Amniotic stem cell (primary cell): ENCODE results near the gene SEC14L2.
"Not testable (repeated sequence)": the region's sequence is repeated elsewhere in the genome, so short reads cannot be mapped to it uniquely, and the experiment has no call there.

Source experiments
- DNase-seq: peaks from one replicate; lab custom pipeline; 2025; lab: John Stamatoyannopoulos, UW

SEC14L2 gene

GRCh38 chr22:30375312-30375849, 21.4 kb upstream of the SEC14L2 start:
- no peak for DNase-seq

GRCh38 chr22:30380011-30380410, 16.8 kb upstream of the SEC14L2 start:
- DNase-seq, result no peak

GRCh38 chr22:30381264-30381663, 15.6 kb upstream of the SEC14L2 start:
- DNase-seq, result no peak

DNA sequence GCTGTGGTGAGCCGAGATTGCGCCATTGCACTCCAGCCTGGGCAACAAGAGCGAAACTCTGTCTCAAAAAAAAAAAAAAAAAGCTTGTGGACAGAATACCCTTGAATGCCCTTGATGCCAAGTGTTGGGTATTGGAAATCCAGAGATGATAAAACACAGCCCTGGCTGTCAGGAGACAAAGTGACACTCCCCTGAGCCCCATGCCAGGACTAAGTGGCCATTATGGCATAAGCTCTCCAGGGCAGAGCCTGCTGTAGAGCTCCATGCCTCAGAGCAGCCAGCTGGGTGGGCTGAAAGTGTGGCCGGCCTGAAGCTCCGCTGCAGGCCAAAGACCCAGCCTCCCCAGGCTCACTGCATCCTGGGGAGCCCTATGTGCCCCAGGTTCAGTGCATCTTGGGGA, 14.5 kb upstream of the SEC14L2 start:
- no peak for DNase-seq

- DNase-seq, result no peak
Measured at GRCh38 chr22:30383061-30383460, 13.8 kb upstream of the SEC14L2 start.

- no peak for DNase-seq
Measured at GRCh38 chr22:30385942-30386341, 10.9 kb upstream of the SEC14L2 start.

DNA sequence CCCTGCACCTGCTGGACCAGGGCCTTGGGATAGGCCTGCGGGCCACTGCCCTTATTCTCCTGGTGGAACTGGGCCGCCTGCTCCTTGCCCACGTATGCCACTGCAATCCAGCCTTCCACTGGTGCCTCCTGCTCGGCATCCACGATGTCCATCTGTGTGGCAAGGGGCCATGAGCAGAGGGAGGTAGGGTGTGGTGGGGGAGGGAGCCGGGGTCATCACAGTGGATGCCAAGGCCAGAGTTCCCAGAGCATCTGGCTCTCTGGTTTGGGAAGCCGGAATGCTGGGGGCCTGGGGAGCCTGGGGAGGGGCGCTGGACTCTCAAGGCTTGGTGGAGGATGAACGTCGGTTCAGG, 10.2 kb upstream of the SEC14L2 start:
- no peak for DNase-seq

- peak; percentile 61 for DNase-seq
Measured at GRCh38 chr22:30386960-30387827, 9.6 kb upstream of the SEC14L2 start, which contains the start of gene RNF215. Gene RNF215 (minus strand): TSS chr22:30387411. CDS start chr22:30387313, 98 bp downstream.

DNA sequence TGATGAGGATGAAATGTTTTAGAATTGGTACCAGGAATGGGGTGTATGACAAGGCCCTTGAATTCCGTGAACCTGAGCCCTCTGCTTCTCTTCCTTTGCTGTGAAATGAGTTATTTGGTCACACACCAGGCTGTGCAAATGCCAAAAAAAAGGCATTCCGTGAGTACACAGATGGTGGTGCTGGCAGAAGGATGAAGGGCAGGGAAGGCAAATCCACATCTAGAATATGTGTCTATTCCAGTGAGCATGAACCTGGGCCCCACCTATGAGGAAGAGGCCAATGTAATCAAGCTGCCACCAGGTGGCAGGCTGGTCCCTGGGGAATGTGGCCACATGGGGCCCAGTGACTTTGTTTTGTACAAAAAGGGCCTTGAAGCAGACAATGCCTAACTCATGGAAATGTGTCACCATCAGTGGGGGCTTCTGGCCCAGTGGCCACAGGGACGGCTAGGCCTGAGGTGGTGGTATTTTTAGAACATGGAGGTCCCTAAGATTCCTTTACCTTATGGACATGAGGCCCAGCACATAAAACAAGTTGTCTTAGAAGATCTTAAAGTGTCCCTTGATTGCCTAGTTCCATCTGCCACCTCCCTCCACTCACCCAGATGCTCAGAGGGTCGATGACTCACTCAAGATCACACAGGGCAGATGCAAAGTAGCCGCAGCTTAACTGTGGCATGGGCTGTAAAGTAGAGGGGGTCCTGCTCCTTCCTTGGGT, 5.7 kb upstream of the SEC14L2 start:
- peak; percentile 17 for DNase-seq

GRCh38 chr22:30392661-30393321, 4.0 kb upstream of the SEC14L2 start:
- no peak for DNase-seq

DNA sequence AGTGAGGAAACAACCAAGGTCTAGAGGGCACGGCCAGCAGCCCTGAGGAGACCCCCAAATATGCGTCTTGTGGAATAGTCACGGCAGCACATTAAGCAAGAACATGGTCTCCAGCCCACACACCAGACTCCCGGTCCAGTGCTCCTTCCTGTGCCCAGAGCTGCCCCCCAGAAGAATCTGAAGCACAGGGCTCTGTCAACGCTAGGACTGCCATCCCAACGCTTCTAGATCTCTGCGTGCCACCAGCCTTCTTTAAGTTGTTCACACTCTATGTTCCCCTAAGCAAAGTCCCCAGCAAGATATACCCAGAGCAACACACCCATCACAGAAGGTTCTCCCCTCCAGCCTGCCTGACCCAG, 3.5 kb upstream of the SEC14L2 start:
- no peak for DNase-seq

GRCh38 chr22:30393885-30394284, 2.9 kb upstream of the SEC14L2 start:
- no peak for DNase-seq

- no peak for DNase-seq
Measured at GRCh38 chr22:30397656-30398635, 1.1 kb downstream of the SEC14L2 start.

- DNase-seq, result no peak
Measured at GRCh38 chr22:30398685-30399680, 2.2 kb downstream of the SEC14L2 start.

- DNase-seq, result no peak
Measured at GRCh38 chr22:30399718-30400117, 2.9 kb downstream of the SEC14L2 start.

DNA sequence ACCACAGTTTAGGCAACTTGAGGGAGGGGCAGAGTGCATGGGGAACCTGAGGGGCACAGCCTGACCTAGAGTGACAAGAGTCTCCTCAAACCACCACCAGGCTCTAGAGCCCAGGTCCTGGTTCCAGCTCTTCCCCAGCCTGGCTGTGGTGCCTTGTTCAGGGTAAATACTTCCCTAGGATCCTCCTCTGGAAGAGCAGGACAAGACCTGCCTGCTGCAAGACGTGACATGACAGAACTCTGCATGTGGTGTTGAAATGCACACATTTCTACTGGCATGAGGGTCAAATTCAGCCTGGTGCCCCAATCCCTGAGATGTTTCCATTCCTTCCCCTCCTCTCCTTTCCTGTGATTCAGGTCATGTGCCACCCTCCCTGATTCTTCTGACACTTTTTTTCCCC, 3.3 kb downstream of the SEC14L2 start:
- no peak for DNase-seq

DNA sequence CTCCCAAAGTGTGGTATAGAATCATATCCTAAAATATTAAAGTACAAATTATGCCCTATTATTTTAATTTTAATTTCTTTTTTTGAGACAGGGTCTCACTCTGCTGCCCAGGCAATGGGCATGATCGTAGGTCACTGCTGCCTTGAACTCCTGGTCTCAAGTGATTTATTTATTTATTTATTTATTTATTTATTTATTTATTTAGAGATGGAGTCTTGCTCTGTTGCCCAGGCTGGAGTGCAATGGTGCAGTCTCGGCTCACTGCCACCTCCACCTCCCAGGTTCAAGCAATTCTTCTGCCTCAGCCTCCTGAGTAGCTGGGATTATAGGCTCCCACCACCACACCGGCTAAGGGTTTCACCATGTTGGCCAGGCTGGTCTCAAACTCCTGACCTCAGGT, 4.2 kb downstream of the SEC14L2 start:
- DNase-seq, result not testable (repeated sequence)

GRCh38 chr22:30402028-30402765, 5.4 kb downstream of the SEC14L2 start:
- no peak for DNase-seq

- DNase-seq, result not testable (repeated sequence)
Measured at GRCh38 chr22:30402766-30403104, 5.9 kb downstream of the SEC14L2 start.

DNA sequence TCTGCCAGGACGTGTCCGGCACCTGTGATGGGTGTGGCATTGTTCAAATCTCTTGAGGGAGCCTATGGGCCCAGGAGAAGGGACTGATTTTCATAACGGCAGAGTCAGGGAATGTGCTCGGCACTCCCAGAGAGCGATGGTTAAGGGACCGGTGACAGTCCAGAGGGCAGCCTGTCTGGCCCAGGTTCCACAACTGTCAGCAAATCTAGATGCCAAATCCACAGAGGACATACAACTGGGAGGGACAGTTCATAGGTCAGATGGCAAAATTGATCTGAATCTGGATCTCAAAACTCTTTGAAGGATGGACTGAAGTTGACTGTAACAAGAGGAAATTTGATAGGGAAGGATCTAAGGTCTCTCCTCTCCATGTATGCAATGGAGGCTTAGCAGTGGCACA, 7.5 kb downstream of the SEC14L2 start:
- no peak for DNase-seq
